HepG2 (cell line): Measurements from ENCODE around the gene TMEM63C. TPM values are rescaled to one million over a fixed set of nuclear protein-coding genes. Genes with fewer than 3 reads are reported as not detected.

Experiments
- ATAC-seq: fragments of 200-7000 bp; cut with Tn5 transposase; 3 replicates; pipeline ENCODE4 v1.9.1; 2020; ENCODE audit warnings: mild to moderate bottlenecking, moderate library complexity
- BruUV-seq: library from RNA; stranded (reverse); fragments of 400-500 nt; replicated peaks from 2 replicates; lab custom pipeline; 2021; lab: Mats Ljungman, UMichigan
- CTCF ChIA-PET: fragments of 300-600 bp; formaldehyde crosslinking; extraction: SDS; loops from one replicate; lab custom pipeline; 2021; ENCODE audit warnings: low total read pairs, inconsistent platforms, low intra/inter-chr PET ratio; lab: Yijun Ruan, JAX
- POLR2A ChIA-PET: fragments of 350-600 bp; sonication (Branson Sonifier 250); formaldehyde crosslinking; loops from one replicate; lab custom pipeline; 2020; ENCODE audit warnings: antibody characterized with exemption, inconsistent platforms; lab: Yijun Ruan, JAX
- DNase-seq: peaks from one replicate; pipeline ENCODE4 v3.0.0-alpha.2; 2015; ENCODE audit warnings: low spot score
- FAIRE-seq: peaks from 3 replicates; lab custom pipeline; 2011; peaks lifted over from hg19 to GRCh38; lab: Jason Lieb, UNC
- H2AFZ ChIP-seq: one replicate; pipeline ENCODE4 v1.6.1; 2011; ENCODE audit warnings: low read length, inconsistent platforms
- H3K27ac ChIP-seq: fragments of 300-600 bp; 3 replicates; pipeline ENCODE4 v1.8.0; 2011; ENCODE audit warnings: mixed run types, mild to moderate bottlenecking, mixed read lengths, low read length, inconsistent platforms; ENCODE audit not compliant: insufficient read depth; ENCODE audit errors: extremely low read length
- H3K27me3 ChIP-seq, 2 experiments: fragments of 200-600 bp in 1 of 2; 2 replicates in 1 of 2; 3 replicates in 1 of 2; pipeline versions ENCODE4 v1.6.0 to v1.8.0; 2011; ENCODE audit warnings: low read length in 2 of 2, mild to moderate bottlenecking in 2 of 2, moderate library complexity in 2 of 2, inconsistent platforms in 1 of 2; ENCODE audit not compliant: insufficient read depth in 2 of 2, control insufficient read depth in 1 of 2
- H3K36me3 ChIP-seq, 2 experiments: fragments of 200-600 bp in 1 of 2; replicated peaks in 1 of 2; 2 replicates in 1 of 2; 3 replicates in 1 of 2; pipeline versions ENCODE4 v1.5.1 to v1.8.0; 2011; ENCODE audit warnings: low read length in 2 of 2, inconsistent platforms in 1 of 2; ENCODE audit not compliant: insufficient read depth in 2 of 2, control insufficient read depth in 1 of 2
- H3K4me1 ChIP-seq: 2 replicates; pipeline ENCODE4 v1.5.1; 2012; ENCODE audit warnings: low read length, inconsistent platforms; ENCODE audit not compliant: insufficient read depth
- H3K4me2 ChIP-seq: 2 replicates; pipeline ENCODE4 v1.6.0; 2011; ENCODE audit warnings: low read depth, low read length, inconsistent platforms
- H3K4me3 ChIP-seq, 3 experiments: fragments of 200-600 bp in 1 of 3; sonication (generic), shearing (Covaris generic) in 1 of 3; replicated peaks in 1 of 3; 2 replicates each; pipeline ENCODE4 v1.5.1; 2011 to 2016; ENCODE audit warnings: low read length in 3 of 3, inconsistent platforms in 2 of 3, low read depth in 2 of 3, mild to moderate bottlenecking in 2 of 3, control low read depth in 1 of 3, mixed read lengths in 1 of 3; ENCODE audit not compliant: insufficient read depth in 1 of 3
- H3K79me2 ChIP-seq: one replicate; pipeline ENCODE4 v1.6.1; 2011; ENCODE audit warnings: low read length, inconsistent platforms; ENCODE audit not compliant: insufficient read depth
- H3K9ac ChIP-seq: 2 replicates; pipeline ENCODE4 v1.6.0; 2011; ENCODE audit warnings: mild to moderate bottlenecking, low read depth, low read length, inconsistent platforms; ENCODE audit not compliant: insufficient read depth
- H3K9me3 ChIP-seq: 2 replicates; pipeline ENCODE4 v1.5.1; 2012; ENCODE audit warnings: mild to moderate bottlenecking, low read length
- H4K20me1 ChIP-seq: 2 replicates; pipeline ENCODE4 v1.6.0; 2011; ENCODE audit warnings: inconsistent platforms, mild to moderate bottlenecking, low read length, moderate library complexity; ENCODE audit not compliant: insufficient read depth
- ATF7 ChIP-seq, 2 experiments: fragments of 450-650 bp in 1 of 2; sonication (generic) in 1 of 2; formaldehyde crosslinking in 1 of 2; IDR thresholded peaks; 2 replicates each; pipeline versions ENCODE4 v1.4.0 to v1.6.1; 2016 to 2020; ENCODE audit warnings: antibody characterized with exemption in 1 of 2, mild to moderate bottlenecking in 1 of 2, missing genetic modification reagents in 1 of 2
- CHCHD3 ChIP-seq: sonication (generic); formaldehyde crosslinking; IDR thresholded peaks from 2 replicates; pipeline ENCODE4 v1.8.0; 2022; ENCODE audit warnings: mild to moderate bottlenecking, missing genetic modification reagents, moderate library complexity
- CREB1 ChIP-seq, 2 experiments: fragments of 450-650 bp in 1 of 2; IDR thresholded peaks; 2 replicates each; pipeline ENCODE4 v1.6.1; 2016 to 2017; ENCODE audit warnings: control low read depth in 1 of 2, mild to moderate bottlenecking in 1 of 2, missing compliant biosample characterization in 1 of 2, missing genetic modification characterization in 1 of 2
- MIXL1 ChIP-seq: IDR thresholded peaks from 2 replicates; pipeline ENCODE4 v1.6.1; 2016
- NFE2L1 ChIP-seq: sonication (generic); formaldehyde crosslinking; IDR thresholded peaks from 2 replicates; pipeline ENCODE4 v1.4.0; 2020; ENCODE audit warnings: missing genetic modification reagents, mild to moderate bottlenecking, borderline replicate concordance
- ZNF530 ChIP-seq: sonication (generic); formaldehyde crosslinking; IDR thresholded peaks from 2 replicates; pipeline ENCODE4 v1.5.0; 2020; ENCODE audit warnings: low read depth, mild to moderate bottlenecking, missing genetic modification reagents
- WGBS: methylation state at CpG from one replicate; pipeline ENCODE4 v1.1.6; 2017; ENCODE audit warnings: low lambda C conversion rate; 5-methylcytosine and 5-hydroxymethylcytosine counted together
- in situ Hi-C: cut with HindIII; loops from 2 replicates; pipeline ENCODE4 v1.10.0; 2017; ENCODE audit warnings: low pct_unique_long_range_greater_than_20kb; ENCODE audit not compliant: extremely low pct_ligation_motif_present
- intact Hi-C: fragments of 100-400 bp; cut with micrococcal nuclease; formaldehyde crosslinking; loops from one replicate; pipeline ENCODE4 v1.10.0; 2022; ENCODE audit not compliant: unreplicated experiment
- polyA plus RNA-seq, 8 experiments: library from polyadenylated mRNA; depleted of rRNA in 3 of 8; stranded (reverse) in 7 of 8; unstranded in 1 of 8; fragments of >200 nt; fragmentation: Illumina TruSeq in 4 of 8; extraction: Trizol in 4 of 8; gene quantifications; 2 replicates each; pipeline versions ENCODE4 v1.2.1 to v1.2.3, GENCODE V29; 2011 to 2016; ENCODE audit warnings: low read depth in 4 of 8, missing spikeins in 1 of 8, mixed read lengths in 1 of 8; ENCODE audit not compliant: insufficient read depth in 1 of 8
- total RNA-seq, 5 experiments: library from RNA; depleted of rRNA; stranded (reverse); fragments of >200 nt; fragmentation: Illumina TruSeq; extraction: Trizol; gene quantifications; 2 replicates each; pipeline ENCODE4 v1.2.3, GENCODE V29; 2016; ENCODE audit warnings: low read depth in 1 of 5

TMEM63C gene
- total and polyA plus RNA-seq, 2 of the 13 experiments (the other 11 are each of a cell fraction or from before 2014, with no cell fraction given) = 0.17 to 0.27 TPM

DNA sequence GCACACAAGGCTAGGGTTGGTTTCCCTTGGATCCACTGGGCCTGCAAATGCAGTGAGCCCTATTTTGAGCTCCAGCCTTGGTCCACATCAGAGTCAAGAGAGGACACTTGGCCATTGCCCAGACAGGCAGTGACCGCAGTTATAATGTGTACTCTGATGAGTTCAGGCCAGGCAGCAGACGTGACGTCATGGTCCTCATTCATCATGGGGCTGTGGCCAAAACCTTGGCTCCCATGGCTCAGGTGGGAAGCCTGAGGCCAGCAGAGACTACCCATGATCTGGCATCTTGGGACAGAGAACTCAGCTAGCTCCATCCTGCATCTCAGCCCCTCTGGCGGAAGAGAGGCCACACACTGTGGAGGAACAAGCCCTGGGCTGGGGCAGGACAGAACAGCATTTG, 16.4 kb downstream of the TMEM63C start:
- FAIRE-seq = no peak
- 36% methylated on average over 4 of the region's 4 CpGs for WGBS

DNA sequence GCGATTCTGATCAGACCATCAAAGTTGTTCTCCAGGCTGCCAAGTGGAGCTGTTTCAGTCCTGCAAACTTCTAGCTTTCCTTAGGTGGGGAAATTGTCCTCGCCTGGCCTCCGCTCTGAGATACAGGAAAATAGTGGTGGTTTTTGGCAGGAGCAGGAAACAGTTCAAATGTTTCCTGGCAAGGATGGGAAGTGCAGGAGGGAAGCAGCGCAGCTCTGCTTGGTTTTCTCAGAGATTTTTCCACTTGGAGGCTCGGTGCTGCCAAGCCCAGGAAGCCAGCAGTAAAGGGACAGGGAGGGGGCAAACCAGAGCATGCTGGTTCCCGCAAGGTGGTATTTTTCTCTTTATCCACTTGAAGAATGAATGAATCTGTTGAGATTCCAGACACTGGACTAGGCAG, 17.0 kb downstream of the TMEM63C start:
- Histone ChIP-seq H3K27me3 (peaks cover 0 to 2% of the 10 kb centered on the region in 2 experiments; a peak in 1 of 5 replicates), H3K4me3 (no peak overlapping the region), H2AFZ (no peak overlapping the region), H3K9ac (no peak overlapping the region), H3K79me2 (no peaks in the 10 kb centered on the region), H3K4me2 (no peak overlapping the region), H3K9me3 (no peaks in the 10 kb centered on the region), H3K27ac (no peak overlapping the region), H3K4me1 (no peaks in the 10 kb centered on the region), H3K36me3 (no peaks in the 10 kb centered on the region), H4K20me1 (no peaks in the 10 kb centered on the region)
- intact Hi-C loops = no loop called here
- in situ Hi-C loops = no loop called here
- POLR2A ChIA-PET = no interaction called here
- CTCF ChIA-PET = no interaction called here
- ATAC-seq (no peak), FAIRE-seq (no peak), DNase-seq (no peak)
- BruUV-seq = no TSS peak
- WGBS = 53% methylated on average over 6 of the region's 6 CpGs
- TF ChIP-seq MIXL1 (CRISPR knock-in tag) = no peak

More for the DNA sequence above, 16.4 kb downstream of the TMEM63C start:
- Histone ChIP-seq H3K9me3 (no peaks in the 10 kb centered on the region), H3K4me1 (no peaks in the 10 kb centered on the region), H4K20me1 (no peaks in the 10 kb centered on the region), H3K27me3 (peaks cover 0 to 2% of the 10 kb centered on the region in 2 experiments; a peak in 1 of 5 replicates)
- in situ Hi-C loops = no loop called here
- CTCF ChIA-PET = no interaction called here
- no peak for TF ChIP-seq NFE2L1 (CRISPR knock-in tag)
- TF ChIP-seq CHCHD3 (CRISPR knock-in tag) = no peak
- peak; percentile 88 for TF ChIP-seq ATF7 (IDR thresholded peaks at IDR 0.05)
- no peak for TF ChIP-seq ATF7 (CRISPR knock-in tag; IDR thresholded peaks at IDR 0.05)
- TF ChIP-seq CREB1 (IDR thresholded peaks at IDR 0.05) = peak; percentile 96
- no peak for TF ChIP-seq CREB1 (CRISPR knock-in tag; IDR thresholded peaks at IDR 0.05)
- TF ChIP-seq ZNF530 (CRISPR knock-in tag) = no peak
- TF ChIP-seq, all 625 proteins: peak for 2
- Histone ChIP-seq H2AFZ (no peak overlapping the region), H3K4me3 (no peak overlapping the region), H3K36me3 (no peaks in the 10 kb centered on the region), H3K4me2 (no peak overlapping the region), H3K79me2 (no peaks in the 10 kb centered on the region), H3K27ac (no peak overlapping the region), H3K9ac (no peak overlapping the region)
- POLR2A ChIA-PET = no interaction called here
- BruUV-seq = no TSS peak
- intact Hi-C loops = no loop called here
- no peak for DNase-seq
- ATAC-seq = no peak
